ENCODE measurements around the gene RSPH1.

Gene RSPH1

GRCh38 chr21:42526379-42526727 lies 30.3 kb upstream of the RSPH1 start:
- TF ChIP-seq CTCF (IDR thresholded peaks at IDR 0.05; ENCODE audit: low read depth, low read length), result no peak
- H3K4me3 ChIP-seq (ENCODE audit: low read depth, low read length), result no peak overlapping the region
- no peak for DNase-seq (ENCODE audit: low read depth, low spot score)
- in situ Hi-C loops (cut with HindIII; ENCODE audit: low sequenced_read_pairs), result no loop called here

GRCh38 chr21:42525676-42526378 lies 29.8 kb upstream of the RSPH1 start:
- in situ Hi-C loops (cut with HindIII; ENCODE audit: low sequenced_read_pairs), result no loop called here
- H3K4me3 ChIP-seq (ENCODE audit: low read depth, low read length), result no peak overlapping the region
- no peak for DNase-seq (ENCODE audit: low read depth, low spot score)
- TF ChIP-seq CTCF (IDR thresholded peaks at IDR 0.05; ENCODE audit: low read depth, low read length), result no peak

GRCh38 chr21:42525029-42525581 lies 29.1 kb upstream of the RSPH1 start:
- in situ Hi-C loops (cut with HindIII; ENCODE audit: low sequenced_read_pairs), result no loop called here
- no peak for DNase-seq (ENCODE audit: low read depth, low spot score)
- TF ChIP-seq CTCF (IDR thresholded peaks at IDR 0.05; ENCODE audit: low read depth, low read length), result no peak
- H3K4me3 ChIP-seq (ENCODE audit: low read depth, low read length), result peak overlapping the region; percentile 10

- TF ChIP-seq CTCF (IDR thresholded peaks at IDR 0.05; ENCODE audit: low read depth, low read length), result no peak
- in situ Hi-C loops (cut with HindIII; ENCODE audit: low sequenced_read_pairs), result no loop called here
- H3K4me3 ChIP-seq (ENCODE audit: low read depth, low read length), result peak overlapping the region; percentile 10
- DNase-seq (ENCODE audit: low read depth, low spot score), result peak; percentile 76
These were observed 28.5 kb upstream of the RSPH1 start for GRCh38 chr21:42524341-42525028.

- DNase-seq (ENCODE audit: low read depth, low spot score), result no peak
- H3K4me3 ChIP-seq (ENCODE audit: low read depth, low read length), result no peak overlapping the region
- no peak for TF ChIP-seq CTCF (IDR thresholded peaks at IDR 0.05; ENCODE audit: low read depth, low read length)
- in situ Hi-C loops (cut with HindIII; ENCODE audit: low sequenced_read_pairs), result no loop called here
These were observed 27.9 kb upstream of the RSPH1 start for GRCh38 chr21:42523941-42524340.

GRCh38 chr21:42523211-42523610 lies 27.2 kb upstream of the RSPH1 start:
- no peak for TF ChIP-seq CTCF (IDR thresholded peaks at IDR 0.05; ENCODE audit: low read depth, low read length)
- in situ Hi-C loops (cut with HindIII; ENCODE audit: low sequenced_read_pairs), result no loop called here
- H3K4me3 ChIP-seq (ENCODE audit: low read depth, low read length), result no peak overlapping the region
- no peak for DNase-seq (ENCODE audit: low read depth, low spot score)

All from astrocyte of the spinal cord (primary cell).